Liver (tissue), 9 donors: ENCODE results near the gene DRG2. TPM values are rescaled to one million over a fixed set of nuclear protein-coding genes. Genes with fewer than 3 reads are reported as not detected.

Source experiments
- DNase-seq: peaks from one replicate; pipeline ENCODE4 v3.0.0-alpha.2; 2017; ENCODE audit warnings: low spot score
- H3K27ac ChIP-seq, 2 donors: one replicate each; pipeline ENCODE4 v1.7.0; 2013; ENCODE audit warnings: inconsistent platforms in 2 of 2, low read length in 2 of 2, control low read depth in 1 of 2, low read depth in 1 of 2, mild to moderate bottlenecking in 1 of 2
- H3K27me3 ChIP-seq, 4 donors: one replicate each; pipeline versions ENCODE4 v1.6.1 to v1.7.0; 2013; ENCODE audit warnings: low read length in 3 of 4, inconsistent platforms in 1 of 4, mild to moderate bottlenecking in 1 of 4, moderate library complexity in 1 of 4; ENCODE audit not compliant: control insufficient read depth in 4 of 4, insufficient read depth in 4 of 4
- H3K36me3 ChIP-seq, 4 donors: one replicate each; pipeline versions ENCODE4 v1.6.1 to v1.7.0; 2013; ENCODE audit warnings: low read length in 3 of 4, mild to moderate bottlenecking in 3 of 4, low read depth in 1 of 4, moderate library complexity in 1 of 4; ENCODE audit not compliant: control insufficient read depth in 4 of 4, insufficient read depth in 3 of 4
- H3K4me1 ChIP-seq, 4 donors: one replicate each; pipeline versions ENCODE4 v1.6.1 to v1.7.0; 2013; ENCODE audit warnings: low read length in 3 of 4, mild to moderate bottlenecking in 3 of 4, moderate library complexity in 1 of 4; ENCODE audit not compliant: control insufficient read depth in 4 of 4, insufficient read depth in 4 of 4
- H3K4me3 ChIP-seq, 3 donors: one replicate each; pipeline versions ENCODE4 v1.6.1 to v1.7.0; 2013; ENCODE audit warnings: low read length in 3 of 3, control low read depth in 1 of 3, low read depth in 1 of 3, mild to moderate bottlenecking in 1 of 3
- H3K9ac ChIP-seq, 2 donors: one replicate each; pipeline ENCODE4 v1.7.0; 2013; ENCODE audit warnings: low read length in 2 of 2, mild to moderate bottlenecking in 2 of 2, moderate library complexity in 2 of 2, control low read depth in 1 of 2, low read depth in 1 of 2
- H3K9me3 ChIP-seq, 4 donors: one replicate each; pipeline versions ENCODE4 v1.6.1 to v1.7.0; 2013; ENCODE audit warnings: low read length in 3 of 4; ENCODE audit not compliant: control insufficient read depth in 4 of 4
- FOXA1 ChIP-seq: IDR thresholded peaks from 2 replicates; pipeline ENCODE4 v1.6.1; 2016; ENCODE audit warnings: antibody characterized with exemption
- FOXA2 ChIP-seq: IDR thresholded peaks from 2 replicates; pipeline ENCODE4 v1.6.1; 2016; ENCODE audit warnings: antibody characterized with exemption
- GABPA ChIP-seq, 2 donors: IDR thresholded peaks in 1 of 2; conservative IDR thresholded peaks in 1 of 2; 2 replicates each; pipeline ENCODE4 v1.6.1; 2016; ENCODE audit warnings: antibody characterized with exemption in 2 of 2, mild to moderate bottlenecking in 1 of 2, moderate library complexity in 1 of 2
- HNF4A ChIP-seq, 2 donors: conservative IDR thresholded peaks; 2 replicates each; pipeline ENCODE4 v1.6.1; 2016; ENCODE audit warnings: antibody characterized with exemption in 2 of 2, mild to moderate bottlenecking in 2 of 2
- JUND ChIP-seq, 2 donors: IDR thresholded peaks; 2 replicates each; pipeline ENCODE4 v1.6.1; 2016; ENCODE audit warnings: antibody characterized with exemption in 2 of 2
- NR2F2 ChIP-seq: IDR thresholded peaks from 2 replicates; pipeline ENCODE4 v1.6.1; 2016; ENCODE audit warnings: antibody characterized with exemption
- RAD21 ChIP-seq, 2 donors: IDR thresholded peaks; 2 replicates each; pipeline ENCODE4 v1.6.1; 2016; ENCODE audit warnings: antibody characterized with exemption in 2 of 2, mild to moderate bottlenecking in 2 of 2
- RXRA ChIP-seq, 2 donors: IDR thresholded peaks; 2 replicates each; pipeline ENCODE4 v1.6.1; 2017 to 2018; ENCODE audit warnings: antibody characterized with exemption in 2 of 2, mild to moderate bottlenecking in 1 of 2
- SP1 ChIP-seq: IDR thresholded peaks from 2 replicates; pipeline ENCODE4 v1.6.1; 2018; ENCODE audit warnings: antibody characterized with exemption, mild to moderate bottlenecking
- TAF1 ChIP-seq: conservative IDR thresholded peaks from 2 replicates; pipeline ENCODE4 v1.6.1; 2016; ENCODE audit warnings: antibody characterized with exemption, mild to moderate bottlenecking
- YY1 ChIP-seq: IDR thresholded peaks from 2 replicates; pipeline ENCODE4 v1.6.1; 2016; ENCODE audit warnings: antibody characterized with exemption, mild to moderate bottlenecking
- WGBS: extraction: QIAGEN DNeasy Blood & Tissue Kit; methylation state at CpG from one replicate; pipeline ENCODE4 v1.1.7; 2013; 5-methylcytosine and 5-hydroxymethylcytosine counted together
- polyA plus RNA-seq, 2 donors: library from polyadenylated mRNA; stranded (reverse) in 1 of 2; unstranded in 1 of 2; fragments of 200-250 nt in 1 of 2; fragments of >200 nt in 1 of 2; fragmentation: Nextera tagmentation in 1 of 2; extraction: Ambion mirVana in 1 of 2; gene quantifications; one replicate each; pipeline versions ENCODE4 v1.2.1 to v1.2.3, GENCODE V29; 2013 to 2015
- total RNA-seq, 2 donors: library from RNA; depleted of rRNA; stranded (reverse); fragments of >200 nt; gene quantifications; one replicate each; pipeline ENCODE4 v1.2.3, GENCODE V29; 2014
- TF ChIP-seq, protein P1 (sequence below): fragments of 150-350 bp; IDR thresholded peaks from 2 replicates; pipeline ENCODE4 v1.5.1; 2017; ENCODE audit warnings: improper control_type of control experiment, low read depth, low read length; ENCODE audit not compliant: missing input control
- TF ChIP-seq, protein P2 (sequence below): IDR thresholded peaks from 2 replicates; pipeline ENCODE4 v1.6.1; 2016; ENCODE audit warnings: antibody characterized with exemption
- TF ChIP-seq, protein P3 (sequence below): IDR thresholded peaks from 2 replicates; pipeline ENCODE4 v1.6.1; 2016; ENCODE audit warnings: antibody characterized with exemption, mild to moderate bottlenecking
- TF ChIP-seq, protein P4 (sequence below): IDR thresholded peaks from 2 replicates; pipeline ENCODE4 v1.6.1; 2016; ENCODE audit warnings: antibody characterized with exemption
- TF ChIP-seq, protein P5 (sequence below): IDR thresholded peaks from 2 replicates; pipeline ENCODE4 v1.6.1; 2016; ENCODE audit warnings: antibody characterized with exemption
- donor health status: healthy.
- donor health status: healthy.
- donor health status: healthy.
- donor health status: healthy.
- donor health status: healthy.

Gene DRG2
- total and polyA plus RNA-seq, 4 donors, result 10.9 to 24.9 (median 18.6) TPM

DNA sequence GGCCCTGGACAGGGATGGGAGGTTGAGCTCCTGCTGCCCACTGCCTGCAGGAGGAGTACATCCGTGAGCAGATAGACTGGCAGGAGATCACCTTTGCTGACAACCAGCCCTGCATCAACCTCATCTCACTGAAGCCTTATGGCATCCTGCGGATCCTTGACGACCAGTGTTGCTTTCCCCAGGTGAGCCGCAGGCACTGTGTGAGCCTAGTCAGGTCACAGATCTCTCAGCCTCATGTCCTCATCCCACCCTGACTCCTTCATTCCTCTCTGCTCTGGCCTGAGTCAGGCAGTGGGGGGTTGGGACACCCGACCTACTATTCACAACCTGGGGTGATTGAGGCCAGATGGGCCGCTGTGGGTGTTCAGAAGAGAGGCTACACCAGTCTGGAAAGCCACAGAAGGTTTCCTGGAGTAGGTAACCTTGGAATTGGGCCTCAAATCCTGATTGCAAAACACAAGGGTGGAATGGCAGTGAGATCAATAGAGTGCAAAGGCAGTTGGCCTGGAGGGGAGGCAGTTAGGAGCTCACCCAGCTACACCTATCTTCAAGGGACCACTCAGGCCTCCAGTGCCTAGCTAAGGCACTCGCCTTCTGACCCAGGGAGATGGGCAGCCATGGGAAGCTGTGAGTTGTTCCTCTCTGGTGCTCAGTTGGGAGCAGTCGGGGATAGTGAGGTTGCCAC, 50.5 kb downstream of the DRG2 start (continued):
- peak; percentile 93 to 96 for TF ChIP-seq HNF4A (conservative IDR thresholded peaks at IDR 0.05)
- TF ChIP-seq, protein P1, sequence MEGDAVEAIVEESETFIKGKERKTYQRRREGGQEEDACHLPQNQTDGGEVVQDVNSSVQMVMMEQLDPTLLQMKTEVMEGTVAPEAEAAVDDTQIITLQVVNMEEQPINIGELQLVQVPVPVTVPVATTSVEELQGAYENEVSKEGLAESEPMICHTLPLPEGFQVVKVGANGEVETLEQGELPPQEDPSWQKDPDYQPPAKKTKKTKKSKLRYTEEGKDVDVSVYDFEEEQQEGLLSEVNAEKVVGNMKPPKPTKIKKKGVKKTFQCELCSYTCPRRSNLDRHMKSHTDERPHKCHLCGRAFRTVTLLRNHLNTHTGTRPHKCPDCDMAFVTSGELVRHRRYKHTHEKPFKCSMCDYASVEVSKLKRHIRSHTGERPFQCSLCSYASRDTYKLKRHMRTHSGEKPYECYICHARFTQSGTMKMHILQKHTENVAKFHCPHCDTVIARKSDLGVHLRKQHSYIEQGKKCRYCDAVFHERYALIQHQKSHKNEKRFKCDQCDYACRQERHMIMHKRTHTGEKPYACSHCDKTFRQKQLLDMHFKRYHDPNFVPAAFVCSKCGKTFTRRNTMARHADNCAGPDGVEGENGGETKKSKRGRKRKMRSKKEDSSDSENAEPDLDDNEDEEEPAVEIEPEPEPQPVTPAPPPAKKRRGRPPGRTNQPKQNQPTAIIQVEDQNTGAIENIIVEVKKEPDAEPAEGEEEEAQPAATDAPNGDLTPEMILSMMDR, result no peak
- no peak for TF ChIP-seq NR2F2
- TF ChIP-seq TAF1, result no peak
- TF ChIP-seq JUND (IDR thresholded peaks at IDR 0.05), result peak in 1 of 2 donors; percentile 73

- Histone ChIP-seq H3K4me1 (peaks cover 8 to 42% (median 36%) of the 10 kb centered on the region in 4 donors), H3K36me3 (no peaks in the 10 kb centered on the region), H3K9me3 (no peaks in the 10 kb centered on the region), H3K27me3 (no peaks in the 10 kb centered on the region), H3K4me3 (no peak overlapping the region), H3K9ac (no peak overlapping the region), H3K27ac (peak overlapping the region; percentile 84 to 88)
- WGBS, result 96% methylated on average over 2 of the region's 2 CpGs
- DNase-seq, result no peak
- TF ChIP-seq, protein P2, sequence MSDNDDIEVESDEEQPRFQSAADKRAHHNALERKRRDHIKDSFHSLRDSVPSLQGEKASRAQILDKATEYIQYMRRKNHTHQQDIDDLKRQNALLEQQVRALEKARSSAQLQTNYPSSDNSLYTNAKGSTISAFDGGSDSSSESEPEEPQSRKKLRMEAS, result no peak
- TF ChIP-seq HNF4A (conservative IDR thresholded peaks at IDR 0.05), result no peak
- no peak for TF ChIP-seq FOXA1
- TF ChIP-seq RAD21 (IDR thresholded peaks at IDR 0.05), result no peak
- no peak for TF ChIP-seq FOXA2
- TF ChIP-seq GABPA (IDR thresholded peaks at IDR 0.05 in 1 of 2, conservative IDR thresholded peaks at IDR 0.05 in 1 of 2), result no peak
- TF ChIP-seq, protein P3, sequence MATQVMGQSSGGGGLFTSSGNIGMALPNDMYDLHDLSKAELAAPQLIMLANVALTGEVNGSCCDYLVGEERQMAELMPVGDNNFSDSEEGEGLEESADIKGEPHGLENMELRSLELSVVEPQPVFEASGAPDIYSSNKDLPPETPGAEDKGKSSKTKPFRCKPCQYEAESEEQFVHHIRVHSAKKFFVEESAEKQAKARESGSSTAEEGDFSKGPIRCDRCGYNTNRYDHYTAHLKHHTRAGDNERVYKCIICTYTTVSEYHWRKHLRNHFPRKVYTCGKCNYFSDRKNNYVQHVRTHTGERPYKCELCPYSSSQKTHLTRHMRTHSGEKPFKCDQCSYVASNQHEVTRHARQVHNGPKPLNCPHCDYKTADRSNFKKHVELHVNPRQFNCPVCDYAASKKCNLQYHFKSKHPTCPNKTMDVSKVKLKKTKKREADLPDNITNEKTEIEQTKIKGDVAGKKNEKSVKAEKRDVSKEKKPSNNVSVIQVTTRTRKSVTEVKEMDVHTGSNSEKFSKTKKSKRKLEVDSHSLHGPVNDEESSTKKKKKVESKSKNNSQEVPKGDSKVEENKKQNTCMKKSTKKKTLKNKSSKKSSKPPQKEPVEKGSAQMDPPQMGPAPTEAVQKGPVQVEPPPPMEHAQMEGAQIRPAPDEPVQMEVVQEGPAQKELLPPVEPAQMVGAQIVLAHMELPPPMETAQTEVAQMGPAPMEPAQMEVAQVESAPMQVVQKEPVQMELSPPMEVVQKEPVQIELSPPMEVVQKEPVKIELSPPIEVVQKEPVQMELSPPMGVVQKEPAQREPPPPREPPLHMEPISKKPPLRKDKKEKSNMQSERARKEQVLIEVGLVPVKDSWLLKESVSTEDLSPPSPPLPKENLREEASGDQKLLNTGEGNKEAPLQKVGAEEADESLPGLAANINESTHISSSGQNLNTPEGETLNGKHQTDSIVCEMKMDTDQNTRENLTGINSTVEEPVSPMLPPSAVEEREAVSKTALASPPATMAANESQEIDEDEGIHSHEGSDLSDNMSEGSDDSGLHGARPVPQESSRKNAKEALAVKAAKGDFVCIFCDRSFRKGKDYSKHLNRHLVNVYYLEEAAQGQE, result no peak
- TF ChIP-seq, protein P4, sequence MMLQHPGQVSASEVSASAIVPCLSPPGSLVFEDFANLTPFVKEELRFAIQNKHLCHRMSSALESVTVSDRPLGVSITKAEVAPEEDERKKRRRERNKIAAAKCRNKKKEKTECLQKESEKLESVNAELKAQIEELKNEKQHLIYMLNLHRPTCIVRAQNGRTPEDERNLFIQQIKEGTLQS, result no peak
- no peak for TF ChIP-seq YY1
- TF ChIP-seq, protein P5, sequence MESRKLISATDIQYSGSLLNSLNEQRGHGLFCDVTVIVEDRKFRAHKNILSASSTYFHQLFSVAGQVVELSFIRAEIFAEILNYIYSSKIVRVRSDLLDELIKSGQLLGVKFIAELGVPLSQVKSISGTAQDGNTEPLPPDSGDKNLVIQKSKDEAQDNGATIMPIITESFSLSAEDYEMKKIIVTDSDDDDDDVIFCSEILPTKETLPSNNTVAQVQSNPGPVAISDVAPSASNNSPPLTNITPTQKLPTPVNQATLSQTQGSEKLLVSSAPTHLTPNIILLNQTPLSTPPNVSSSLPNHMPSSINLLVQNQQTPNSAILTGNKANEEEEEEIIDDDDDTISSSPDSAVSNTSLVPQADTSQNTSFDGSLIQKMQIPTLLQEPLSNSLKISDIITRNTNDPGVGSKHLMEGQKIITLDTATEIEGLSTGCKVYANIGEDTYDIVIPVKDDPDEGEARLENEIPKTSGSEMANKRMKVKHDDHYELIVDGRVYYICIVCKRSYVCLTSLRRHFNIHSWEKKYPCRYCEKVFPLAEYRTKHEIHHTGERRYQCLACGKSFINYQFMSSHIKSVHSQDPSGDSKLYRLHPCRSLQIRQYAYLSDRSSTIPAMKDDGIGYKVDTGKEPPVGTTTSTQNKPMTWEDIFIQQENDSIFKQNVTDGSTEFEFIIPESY, result no peak
- TF ChIP-seq SP1, result no peak
- TF ChIP-seq NR2F2, result no peak
- no peak for TF ChIP-seq RXRA (IDR thresholded peaks at IDR 0.05)
- TF ChIP-seq, protein P1, result no peak
- no peak for TF ChIP-seq JUND (IDR thresholded peaks at IDR 0.05)
Measured at GRCh38 chr17:18139092-18139491, 51.3 kb downstream of the DRG2 start.
